HEK293 (cell line): Measurements from ENCODE around the gene SPOCK3.

Source experiments
- CTCF ChIP-seq: fragments of 450-650 bp; formaldehyde crosslinking; IDR thresholded peaks from 2 replicates; pipeline ENCODE4 v1.5.1; 2016; ENCODE audit warnings: missing biosample characterization, missing genetic modification characterization
- HOXA7 ChIP-seq: sonication (generic); formaldehyde crosslinking; IDR thresholded peaks from 2 replicates; pipeline ENCODE4 v1.8.1; 2022; ENCODE audit warnings: missing genetic modification reagents, borderline replicate concordance

GRCh38 chr4:167218022-167218608, 16.2 kb downstream of the SPOCK3 start:
- TF ChIP-seq HOXA7 (CRISPR knock-in tag) (no peak), CTCF (no peak)
